GM10847 (cell line): ENCODE data around the gene C2orf80.

Source experiments
- POLR2A ChIP-seq: IDR thresholded peaks from 2 replicates; pipeline ENCODE4 v1.6.1; 2011; ENCODE audit not compliant: insufficient read length; ENCODE audit errors: extremely low read depth

The C2orf80 gene

DNA sequence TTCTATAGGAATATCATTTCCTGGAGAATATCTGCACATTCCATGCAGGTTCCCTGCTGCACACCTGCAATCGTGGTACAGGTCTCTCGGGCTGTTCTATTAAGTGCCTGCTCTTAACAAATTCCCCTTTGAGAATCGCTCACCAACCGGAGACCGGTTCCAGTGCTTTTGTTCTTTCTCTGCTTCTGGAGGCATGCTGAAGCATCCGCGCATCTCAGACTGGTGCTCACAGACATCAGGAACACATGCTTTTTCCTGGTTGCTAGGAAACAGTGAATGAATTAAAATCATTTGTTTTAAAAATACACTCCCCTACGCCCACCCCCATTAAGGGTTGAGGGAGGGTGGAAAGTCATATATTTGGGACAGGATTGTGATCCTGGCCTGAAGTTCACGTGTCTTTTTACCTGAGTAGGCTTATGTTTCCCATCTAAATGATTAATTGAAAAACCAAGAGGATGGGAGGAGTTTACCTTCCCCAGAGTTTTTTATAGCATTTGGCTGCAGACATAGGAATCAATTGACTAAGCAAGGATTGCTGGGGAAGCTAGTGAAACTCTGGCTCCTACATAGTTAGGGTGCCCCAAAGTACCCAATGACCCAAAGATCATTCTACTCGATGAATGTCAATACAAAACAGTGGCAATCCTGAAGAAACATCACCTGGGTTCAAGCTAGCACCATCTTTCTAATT lies at the start of gene C2orf80:
TSS of gene C2orf80 (minus strand) at position 221 of the 694 bp plus-strand sequence. CDS start 3,044 bp downstream, outside the sequence.
- no peak for TF ChIP-seq POLR2A

DNA sequence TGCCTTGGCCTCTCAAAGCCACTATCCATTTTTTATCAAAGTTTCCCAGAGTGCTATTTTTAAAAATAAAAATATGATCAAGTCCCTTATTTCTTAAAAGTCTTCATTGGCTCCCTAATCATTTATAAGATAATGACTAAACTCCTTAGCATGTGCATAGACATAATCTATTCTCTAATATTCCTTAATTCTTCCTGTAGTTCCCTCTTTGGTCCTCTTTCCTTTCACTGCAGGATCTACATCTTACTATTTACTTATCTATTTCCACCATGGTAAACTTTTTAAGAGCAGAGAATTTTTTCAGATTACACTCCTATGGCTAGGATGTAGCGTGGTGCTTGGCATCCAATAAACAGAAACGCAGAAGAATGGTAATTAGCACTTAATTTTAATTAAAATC lies 46.0 kb upstream of the C2orf80 start:
- TF ChIP-seq POLR2A, result no peak

DNA sequence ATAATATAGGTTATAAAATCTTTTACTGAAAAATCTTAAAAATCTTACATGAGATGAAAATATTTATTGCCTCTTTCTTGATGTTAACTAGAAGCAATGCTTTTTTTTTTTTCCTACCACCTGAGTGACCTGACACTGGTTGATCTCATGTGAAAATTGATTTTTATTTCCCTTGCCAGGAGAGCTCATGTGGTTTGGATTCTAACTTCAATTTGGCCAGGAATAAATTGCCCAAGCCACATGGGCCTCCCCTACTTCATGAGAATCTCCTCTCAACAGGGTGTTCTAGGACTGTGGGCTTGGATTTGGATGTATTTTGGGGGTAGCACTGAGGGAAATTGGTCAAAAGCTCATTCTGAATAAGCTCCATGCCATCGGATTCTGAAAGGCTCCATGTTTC lies 45.0 kb upstream of the C2orf80 start:
- no peak for TF ChIP-seq POLR2A

DNA sequence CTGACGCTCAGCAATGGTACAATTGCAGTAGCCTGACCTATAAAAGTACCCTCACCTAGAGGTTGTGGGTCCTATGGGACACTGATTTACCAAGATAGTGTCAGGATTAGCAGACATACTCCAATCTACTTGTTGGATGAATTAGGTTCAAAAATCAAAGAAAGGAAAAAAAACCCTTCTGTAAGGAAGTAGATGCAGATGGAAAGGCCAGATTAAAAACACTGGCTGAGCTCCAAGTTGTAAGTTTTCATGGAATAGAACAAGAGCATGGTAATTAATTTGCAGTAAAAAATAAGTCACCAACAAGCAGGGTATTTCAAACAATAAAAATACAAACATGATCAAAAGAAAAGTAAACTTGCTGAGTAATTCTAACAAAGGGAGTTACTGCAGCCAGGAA lies 38.6 kb upstream of the C2orf80 start:
- no peak for TF ChIP-seq POLR2A

DNA sequence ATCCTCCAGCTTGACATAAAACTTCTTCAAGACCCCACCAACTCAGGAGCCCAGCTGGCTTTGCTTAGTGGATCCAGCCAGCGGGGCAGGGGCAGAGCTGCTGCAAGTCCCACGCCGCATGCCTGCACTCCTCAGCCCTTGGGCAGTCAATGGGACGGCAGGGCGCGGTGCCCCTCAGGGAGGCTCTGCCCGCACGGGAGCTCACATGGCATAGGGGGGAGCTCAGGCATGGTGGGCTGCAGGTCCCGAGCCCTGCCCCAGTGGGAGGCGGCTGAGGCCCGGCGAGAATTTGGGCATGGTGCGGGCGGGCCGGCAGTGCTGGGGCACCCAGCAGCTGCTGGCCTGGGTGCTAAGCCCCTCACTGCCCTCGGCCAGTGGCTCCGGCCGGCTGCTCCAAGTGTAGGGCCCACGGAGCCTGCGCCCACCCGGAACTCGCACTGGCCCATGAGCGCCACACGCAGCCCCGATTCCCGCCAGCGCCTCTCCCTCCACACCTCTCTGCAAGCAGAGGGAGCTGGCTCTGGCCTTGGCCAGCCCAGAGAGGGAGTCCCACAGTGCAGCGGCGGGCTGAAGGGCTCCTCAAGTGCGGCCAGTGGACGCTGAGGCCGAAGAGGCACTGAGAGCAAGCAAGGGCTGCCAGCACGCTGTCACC lies 37.9 kb upstream of the C2orf80 start:
- no peak for TF ChIP-seq POLR2A

DNA sequence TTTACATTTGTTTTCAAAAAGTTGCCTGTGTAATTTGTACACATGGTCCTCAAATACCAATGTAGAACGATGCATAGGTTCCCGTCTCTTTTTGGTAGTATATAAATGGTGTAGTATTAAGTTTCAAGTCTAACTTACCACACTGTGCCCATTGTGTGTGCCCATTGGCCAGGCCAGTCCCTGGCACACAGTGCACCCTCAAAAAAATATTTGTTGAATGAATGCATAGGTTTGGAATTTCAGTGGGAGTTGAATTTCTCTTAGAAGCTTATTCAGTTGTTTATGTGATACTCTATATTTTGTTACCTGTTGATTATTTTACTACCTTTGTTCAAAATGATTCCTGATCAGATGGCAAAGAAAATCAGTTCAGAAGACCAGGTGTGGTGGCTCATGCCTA lies 35.0 kb upstream of the C2orf80 start:
- no peak for TF ChIP-seq POLR2A

DNA sequence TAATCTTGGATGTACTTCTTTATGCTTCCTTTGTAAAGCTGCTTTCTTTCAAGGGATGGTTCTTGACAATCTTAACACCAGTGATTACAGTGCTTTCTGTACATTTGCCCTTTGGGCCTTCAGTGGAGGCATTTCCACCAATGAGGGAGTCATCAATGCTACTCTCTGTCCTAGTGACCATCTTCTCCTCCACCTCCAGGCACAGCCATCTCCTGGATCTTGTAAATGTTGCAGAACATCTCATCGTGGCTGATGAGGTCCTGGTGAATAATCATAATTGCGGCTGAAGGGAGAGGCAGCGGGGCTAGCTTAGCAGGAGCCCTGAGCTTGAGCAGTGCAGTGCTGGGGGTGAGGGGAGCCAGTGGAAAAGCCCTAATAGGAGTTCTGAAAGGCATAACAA lies 32.5 kb upstream of the C2orf80 start:
- TF ChIP-seq POLR2A, result no peak

DNA sequence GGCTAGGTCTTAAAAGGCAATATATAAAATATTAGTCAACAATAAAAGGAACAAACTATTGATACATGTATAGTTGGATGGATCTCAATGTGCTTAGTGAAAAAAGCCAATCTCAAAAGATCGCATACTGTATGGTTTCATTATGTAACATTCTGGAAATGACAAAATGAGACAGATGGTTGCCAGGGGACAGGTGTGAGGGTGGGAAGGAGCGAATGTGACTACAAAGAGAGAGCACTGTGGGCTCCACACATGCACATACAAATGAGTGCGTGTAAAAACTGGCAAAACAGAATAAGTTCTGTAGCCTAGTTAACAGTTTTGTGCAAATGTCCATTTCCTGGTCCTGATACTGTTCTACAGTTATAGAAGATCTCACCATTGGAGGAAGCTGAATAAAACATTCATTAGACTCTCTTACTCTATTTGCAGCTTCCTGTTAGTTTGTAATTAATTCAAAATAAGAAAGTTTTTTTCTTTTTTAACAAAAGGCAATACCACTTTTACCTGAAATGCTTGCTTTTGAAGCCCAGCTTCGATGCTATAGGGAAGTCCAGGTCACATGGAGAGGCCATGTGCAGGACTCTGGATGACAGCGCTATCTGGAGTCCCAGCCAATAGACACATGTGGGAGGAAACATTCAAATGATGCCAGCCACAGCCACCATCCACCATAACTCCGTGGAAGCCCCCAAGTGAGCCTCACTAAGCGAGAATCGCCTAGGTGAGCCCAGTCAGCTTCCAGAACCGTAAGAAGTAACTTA lies 21.0 kb upstream of the C2orf80 start:
- TF ChIP-seq POLR2A, result no peak

DNA sequence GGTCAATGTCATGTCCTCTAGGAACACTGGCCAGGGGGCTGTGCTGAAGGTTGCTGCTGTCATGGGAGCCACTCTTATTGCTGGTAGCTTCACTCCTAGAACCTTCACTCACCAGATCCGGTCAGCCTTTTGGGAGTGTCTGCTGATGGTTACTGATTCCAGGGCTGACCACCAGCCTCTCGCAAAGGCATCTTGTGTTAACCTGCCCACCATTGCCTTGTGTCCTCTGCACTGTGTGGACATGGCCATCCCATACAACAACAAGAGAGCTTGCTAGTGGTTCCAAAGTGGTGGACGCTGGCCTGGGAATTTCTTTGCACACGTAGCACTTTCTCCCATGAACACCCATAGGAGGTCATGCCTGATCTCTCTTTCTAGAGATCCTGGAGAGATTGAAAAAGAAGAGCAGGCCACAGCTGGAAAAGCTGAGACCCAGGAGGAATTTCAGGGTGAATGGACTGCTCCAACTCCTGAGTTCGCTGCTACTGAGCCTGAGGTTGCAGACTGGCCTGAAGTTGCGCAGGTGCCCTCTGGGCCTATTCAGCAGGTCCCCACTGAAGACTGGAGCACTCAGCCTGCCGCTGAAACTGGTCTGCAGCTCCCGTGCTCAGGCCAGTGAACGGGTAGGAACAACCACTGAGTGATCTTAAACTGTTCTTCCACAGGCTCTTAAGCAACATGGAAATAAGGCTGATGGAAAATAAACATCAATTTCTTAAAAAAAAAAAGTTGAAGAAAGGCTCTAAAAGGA lies 18.7 kb upstream of the C2orf80 start:
- no peak for TF ChIP-seq POLR2A

DNA sequence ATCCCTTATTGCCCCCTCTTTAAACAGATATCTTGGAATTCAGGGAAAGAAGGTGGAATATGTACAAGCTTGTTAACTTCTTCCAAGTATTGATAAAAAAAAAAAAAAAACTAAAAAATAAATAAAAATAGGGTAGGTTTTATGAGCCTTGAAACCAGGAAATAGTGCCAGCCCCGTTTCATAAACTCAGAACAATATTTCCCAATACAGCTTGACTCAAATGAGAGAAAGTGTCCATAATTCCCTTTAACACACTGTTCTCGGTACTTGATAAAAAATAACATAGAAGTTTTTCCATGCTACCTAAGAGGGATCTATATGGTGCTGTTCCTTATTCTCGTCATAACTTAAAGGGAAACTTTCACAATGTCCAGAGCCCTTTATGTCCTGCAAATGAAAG lies 17.9 kb upstream of the C2orf80 start:
- no peak for TF ChIP-seq POLR2A

DNA sequence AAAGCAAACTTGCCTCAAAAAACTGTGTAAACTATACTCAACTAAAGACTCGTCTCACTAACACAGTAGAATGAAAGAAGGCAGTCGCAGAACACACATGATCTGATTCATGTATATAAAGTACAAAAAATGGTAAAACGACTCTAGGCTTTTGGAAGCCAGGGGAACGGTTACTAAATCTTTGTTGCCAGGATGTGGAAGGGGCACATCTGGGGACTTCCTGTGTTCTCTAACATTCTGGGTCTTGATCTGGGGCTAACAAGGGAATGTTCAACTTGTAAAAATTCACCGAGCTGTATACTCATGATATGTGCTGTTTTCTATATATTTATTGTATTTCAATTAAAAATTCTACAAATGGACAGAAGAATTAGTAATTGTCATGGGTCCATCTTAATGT lies 14.3 kb upstream of the C2orf80 start:
- no peak for TF ChIP-seq POLR2A

DNA sequence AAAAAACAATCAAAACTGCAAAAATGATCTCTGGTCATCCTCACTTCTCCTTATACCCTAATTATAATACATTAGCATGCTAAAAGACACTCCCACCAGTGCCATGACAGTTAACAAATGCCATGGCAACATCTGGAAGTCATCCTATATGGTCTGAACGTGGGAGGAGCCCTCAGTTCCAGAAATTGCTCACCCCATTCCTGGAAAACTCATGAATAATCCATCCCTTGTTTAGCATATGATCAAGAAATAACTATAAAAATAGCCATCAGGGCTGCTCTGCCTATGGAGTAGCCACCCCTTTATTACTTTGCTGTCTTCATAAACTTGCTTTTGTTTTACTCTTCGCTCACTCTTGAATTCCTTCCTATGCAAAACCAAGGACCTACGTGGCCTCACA lies 5.7 kb upstream of the C2orf80 start:
- no peak for TF ChIP-seq POLR2A

DNA sequence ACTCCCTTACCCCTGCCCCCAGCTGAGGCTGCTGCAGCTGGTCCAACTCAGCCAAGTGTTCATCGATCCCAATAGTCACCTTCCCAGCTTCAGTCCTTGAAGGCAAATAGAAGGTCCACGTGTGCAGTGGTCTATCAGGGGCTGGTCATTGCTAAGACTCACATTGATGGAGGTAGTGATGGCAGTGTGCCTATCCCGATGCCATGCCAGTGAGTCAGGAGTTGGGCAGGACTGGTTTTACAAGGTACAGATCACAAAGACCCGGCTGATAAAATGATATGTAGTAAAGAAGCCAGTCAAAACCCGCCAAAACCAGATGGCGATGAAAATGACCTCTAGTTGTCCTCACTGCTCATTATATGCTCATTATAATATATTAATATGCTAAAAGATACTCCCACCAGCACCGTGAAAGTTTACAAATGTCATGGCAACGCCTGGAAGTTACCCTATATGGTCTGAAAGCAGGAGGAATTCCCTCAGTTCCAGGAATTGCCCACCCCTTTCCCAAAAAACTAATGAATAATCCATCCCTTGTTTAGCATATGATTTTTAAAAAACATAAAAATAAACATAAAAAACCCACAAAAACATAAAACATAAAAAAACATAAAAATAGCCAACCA lies 2.9 kb upstream of the C2orf80 start:
- no peak for TF ChIP-seq POLR2A

DNA sequence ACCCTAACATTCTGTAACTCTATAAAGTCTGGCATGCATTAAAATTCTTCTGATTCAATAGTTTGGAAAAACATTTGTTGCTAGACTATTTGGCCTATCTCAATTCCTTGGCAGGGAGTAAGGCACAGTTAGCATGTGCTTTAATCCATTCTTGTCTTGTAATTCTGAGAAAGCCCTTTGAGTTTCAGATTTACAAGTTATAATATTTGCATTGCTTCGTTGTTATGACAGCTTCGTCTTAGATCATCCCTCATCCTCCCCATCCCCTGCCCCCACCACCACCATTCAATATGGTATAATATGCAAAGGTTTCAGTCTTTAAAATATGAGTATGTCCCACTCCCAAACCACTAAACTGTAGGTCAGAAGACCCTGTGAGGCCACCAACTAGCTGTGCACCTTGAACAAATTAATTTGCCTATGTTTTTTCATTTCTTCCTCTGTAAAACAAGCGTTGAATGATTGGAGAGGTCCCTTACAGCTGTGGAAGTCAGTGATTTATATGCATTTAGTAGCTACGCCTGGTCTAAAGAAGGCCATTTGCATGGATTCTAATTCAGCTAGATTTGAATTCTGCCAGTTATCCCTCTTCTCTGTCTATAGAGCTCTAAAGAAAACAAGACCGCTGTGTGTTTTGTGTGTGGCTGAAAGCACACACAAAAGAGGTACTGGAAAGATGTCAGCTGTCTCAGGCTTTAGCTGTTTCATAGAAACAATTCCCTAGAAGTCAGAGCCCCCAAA lies 591 bp downstream of the C2orf80 start:
- no peak for TF ChIP-seq POLR2A
